K562 (cell line): ENCODE measurements around the gene SERPIND1. TPM values are rescaled to one million over a fixed set of nuclear protein-coding genes. Genes with fewer than 3 reads are reported as not detected.
A peak's percentile ranks its signal among the peaks of the same experiment; 100 is the strongest.

Experiments
- CEBPG ChIP-seq, 3 experiments: fragments of 200-800 bp in 1 of 3; sonication (Bioruptor generic) in 1 of 3; sonication (generic) in 1 of 3; formaldehyde crosslinking in 1 of 3; IDR thresholded peaks in 2 of 3; conservative IDR thresholded peaks in 1 of 3; 2 replicates each; pipeline versions ENCODE4 v1.6.1 to v1.8.0; 2016 to 2022; ENCODE audit warnings: missing compliant biosample characterization in 2 of 3, missing genetic modification characterization in 2 of 3, mild to moderate bottlenecking in 1 of 3, missing genetic modification reagents in 1 of 3
- GTF2F1 ChIP-seq: IDR thresholded peaks from 2 replicates; pipeline ENCODE4 v1.6.1; 2011; ENCODE audit warnings: low read depth, low read length, improper control_type of control experiment
- ILK ChIP-seq: fragments of 450-650 bp; IDR thresholded peaks from 2 replicates; pipeline ENCODE4 v1.6.1; 2016; ENCODE audit warnings: missing genetic modification characterization, low read depth, mild to moderate bottlenecking, missing compliant biosample characterization, moderate library complexity, borderline replicate concordance
- L3MBTL2 ChIP-seq: fragments of 450-650 bp; IDR thresholded peaks from 2 replicates; pipeline ENCODE4 v1.6.1; 2016; ENCODE audit warnings: mild to moderate bottlenecking, moderate library complexity
- NFE2 ChIP-seq: IDR thresholded peaks from 2 replicates; pipeline ENCODE4 v1.6.1; 2014; ENCODE audit warnings: antibody characterized with exemption, low read depth
- RBBP5 ChIP-seq: fragments of 200-600 bp; sonication (generic); IDR thresholded peaks from 2 replicates; pipeline ENCODE4 v1.6.1; 2012; ENCODE audit warnings: borderline replicate concordance, mild to moderate bottlenecking, low read length, control low read depth, inconsistent platforms; ENCODE audit not compliant: insufficient read depth, poor library complexity, severe bottlenecking
- SMARCE1 ChIP-seq: fragments of 450-650 bp; IDR thresholded peaks from 2 replicates; pipeline ENCODE4 v1.7.1; 2016; ENCODE audit warnings: mild to moderate bottlenecking
- TAF9B ChIP-seq: fragments of 450-650 bp; IDR thresholded peaks from 2 replicates; pipeline ENCODE4 v1.6.1; 2018; ENCODE audit warnings: mild to moderate bottlenecking; ENCODE audit not compliant: partially characterized antibody
- WHSC1 ChIP-seq: IDR thresholded peaks from one replicate; pipeline ENCODE4 v1.6.1; 2012; ENCODE audit warnings: low read length, control low read depth, inconsistent platforms
- ZNF133 ChIP-seq: fragments of 250-450 bp; sonication (Bioruptor Pico); IDR thresholded peaks from 2 replicates; pipeline ENCODE4 v1.4.0; 2020; ENCODE audit warnings: mild to moderate bottlenecking
- ZNF77 ChIP-seq: fragments of 250-450 bp; sonication (Bioruptor Pico); IDR thresholded peaks from 2 replicates; pipeline ENCODE4 v1.5.0; 2020
- polyA plus RNA-seq, 8 experiments: library from polyadenylated mRNA; depleted of rRNA in 4 of 8; stranded (reverse) in 5 of 8; unstranded in 3 of 8; fragments of >200 nt; fragmentation: Nextera tagmentation in 2 of 8; fragmentation: Illumina TruSeq in 1 of 8; extraction: Ambion mirVana in 2 of 8; extraction: Trizol in 1 of 8; gene quantifications; 2 replicates each; pipeline versions ENCODE4 v1.2.1 to v1.2.3, GENCODE V29; 2011 to 2014; ENCODE audit warnings: inconsistent platforms in 1 of 8, missing spikeins in 1 of 8
- total RNA-seq, 7 experiments: library from RNA; depleted of rRNA in 6 of 7; stranded (reverse); fragments of >200 nt in 6 of 7; fragmentation: Illumina TruSeq in 2 of 7; extraction: Trizol in 2 of 7; gene quantifications; 2 replicates each; pipeline versions ENCODE4 v1.2.1 to v1.2.3, GENCODE V29; 2011 to 2021; ENCODE audit warnings: low replicate concordance in 1 of 7
- TF ChIP-seq, protein P1 (sequence below): fragments of 200-400 bp; formaldehyde crosslinking; IDR thresholded peaks from 2 replicates; pipeline ENCODE4 v1.6.1; 2017; ENCODE audit warnings: mild to moderate bottlenecking, low read depth, low read length, moderate library complexity
- TF ChIP-seq, protein P2 (sequence below): fragments of 450-650 bp; IDR thresholded peaks from 2 replicates; pipeline ENCODE4 v1.6.1; 2017; ENCODE audit warnings: antibody characterized with exemption, mild to moderate bottlenecking
- TF ChIP-seq, protein P3 (sequence below): fragments of 250-450 bp; sonication (Bioruptor Pico); IDR thresholded peaks from 2 replicates; pipeline ENCODE4 v1.8.0; 2021; ENCODE audit warnings: moderate library complexity, mild to moderate bottlenecking, inconsistent platforms
- TF ChIP-seq, protein P4 (sequence below), 2 experiments: fragments of 450-650 bp; IDR thresholded peaks; 2 replicates each; pipeline ENCODE4 v1.6.1; 2016
- TF ChIP-seq, protein P5 (sequence below): sonication (generic); formaldehyde crosslinking; IDR thresholded peaks from 2 replicates; pipeline ENCODE4 v1.5.0; 2020; ENCODE audit warnings: missing genetic modification reagents
- TF ChIP-seq, protein P6 (sequence below): fragments of 250-450 bp; sonication (Bioruptor Pico); IDR thresholded peaks from 2 replicates; pipeline ENCODE4 v1.5.0; 2022; ENCODE audit warnings: mild to moderate bottlenecking

SERPIND1 gene
- total and polyA plus RNA-seq, 9 of the 15 experiments (the other 6 are each of a cell fraction or from before 2014, with no cell fraction given) = 0.04 to 0.11 (median 0.09) TPM; not detected in 6

DNA sequence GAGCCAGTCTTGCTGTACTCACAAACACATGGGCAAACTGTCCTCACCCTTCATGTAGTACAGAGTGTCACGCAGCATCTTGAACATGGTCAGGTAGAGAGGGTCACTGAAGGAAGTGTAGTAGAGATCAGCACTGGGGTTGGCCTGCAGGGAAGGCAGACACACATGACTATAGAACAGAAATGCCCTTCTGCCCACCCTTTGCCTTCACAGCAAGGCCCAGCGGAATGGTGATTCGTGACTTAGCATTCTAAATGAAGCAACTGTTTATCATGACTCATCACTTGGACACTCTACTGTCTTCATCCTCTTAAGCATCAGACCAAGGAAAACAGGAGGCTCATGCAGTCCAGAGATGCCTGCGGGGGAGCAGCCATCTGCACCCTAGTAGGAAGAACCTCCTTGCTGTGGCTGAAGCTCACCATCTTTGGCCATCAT is 33.4 kb downstream of the SERPIND1 start (continued):
- TF ChIP-seq, protein P1, sequence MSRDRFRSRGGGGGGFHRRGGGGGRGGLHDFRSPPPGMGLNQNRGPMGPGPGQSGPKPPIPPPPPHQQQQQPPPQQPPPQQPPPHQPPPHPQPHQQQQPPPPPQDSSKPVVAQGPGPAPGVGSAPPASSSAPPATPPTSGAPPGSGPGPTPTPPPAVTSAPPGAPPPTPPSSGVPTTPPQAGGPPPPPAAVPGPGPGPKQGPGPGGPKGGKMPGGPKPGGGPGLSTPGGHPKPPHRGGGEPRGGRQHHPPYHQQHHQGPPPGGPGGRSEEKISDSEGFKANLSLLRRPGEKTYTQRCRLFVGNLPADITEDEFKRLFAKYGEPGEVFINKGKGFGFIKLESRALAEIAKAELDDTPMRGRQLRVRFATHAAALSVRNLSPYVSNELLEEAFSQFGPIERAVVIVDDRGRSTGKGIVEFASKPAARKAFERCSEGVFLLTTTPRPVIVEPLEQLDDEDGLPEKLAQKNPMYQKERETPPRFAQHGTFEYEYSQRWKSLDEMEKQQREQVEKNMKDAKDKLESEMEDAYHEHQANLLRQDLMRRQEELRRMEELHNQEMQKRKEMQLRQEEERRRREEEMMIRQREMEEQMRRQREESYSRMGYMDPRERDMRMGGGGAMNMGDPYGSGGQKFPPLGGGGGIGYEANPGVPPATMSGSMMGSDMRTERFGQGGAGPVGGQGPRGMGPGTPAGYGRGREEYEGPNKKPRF = no peak
- TF ChIP-seq, protein P2, sequence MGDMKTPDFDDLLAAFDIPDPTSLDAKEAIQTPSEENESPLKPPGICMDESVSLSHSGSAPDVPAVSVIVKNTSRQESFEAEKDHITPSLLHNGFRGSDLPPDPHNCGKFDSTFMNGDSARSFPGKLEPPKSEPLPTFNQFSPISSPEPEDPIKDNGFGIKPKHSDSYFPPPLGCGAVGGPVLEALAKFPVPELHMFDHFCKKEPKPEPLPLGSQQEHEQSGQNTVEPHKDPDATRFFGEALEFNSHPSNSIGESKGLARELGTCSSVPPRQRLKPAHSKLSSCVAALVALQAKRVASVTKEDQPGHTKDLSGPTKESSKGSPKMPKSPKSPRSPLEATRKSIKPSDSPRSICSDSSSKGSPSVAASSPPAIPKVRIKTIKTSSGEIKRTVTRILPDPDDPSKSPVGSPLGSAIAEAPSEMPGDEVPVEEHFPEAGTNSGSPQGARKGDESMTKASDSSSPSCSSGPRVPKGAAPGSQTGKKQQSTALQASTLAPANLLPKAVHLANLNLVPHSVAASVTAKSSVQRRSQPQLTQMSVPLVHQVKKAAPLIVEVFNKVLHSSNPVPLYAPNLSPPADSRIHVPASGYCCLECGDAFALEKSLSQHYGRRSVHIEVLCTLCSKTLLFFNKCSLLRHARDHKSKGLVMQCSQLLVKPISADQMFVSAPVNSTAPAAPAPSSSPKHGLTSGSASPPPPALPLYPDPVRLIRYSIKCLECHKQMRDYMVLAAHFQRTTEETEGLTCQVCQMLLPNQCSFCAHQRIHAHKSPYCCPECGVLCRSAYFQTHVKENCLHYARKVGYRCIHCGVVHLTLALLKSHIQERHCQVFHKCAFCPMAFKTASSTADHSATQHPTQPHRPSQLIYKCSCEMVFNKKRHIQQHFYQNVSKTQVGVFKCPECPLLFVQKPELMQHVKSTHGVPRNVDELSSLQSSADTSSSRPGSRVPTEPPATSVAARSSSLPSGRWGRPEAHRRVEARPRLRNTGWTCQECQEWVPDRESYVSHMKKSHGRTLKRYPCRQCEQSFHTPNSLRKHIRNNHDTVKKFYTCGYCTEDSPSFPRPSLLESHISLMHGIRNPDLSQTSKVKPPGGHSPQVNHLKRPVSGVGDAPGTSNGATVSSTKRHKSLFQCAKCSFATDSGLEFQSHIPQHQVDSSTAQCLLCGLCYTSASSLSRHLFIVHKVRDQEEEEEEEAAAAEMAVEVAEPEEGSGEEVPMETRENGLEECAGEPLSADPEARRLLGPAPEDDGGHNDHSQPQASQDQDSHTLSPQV = peak; percentile 89
- TF ChIP-seq, protein P3, sequence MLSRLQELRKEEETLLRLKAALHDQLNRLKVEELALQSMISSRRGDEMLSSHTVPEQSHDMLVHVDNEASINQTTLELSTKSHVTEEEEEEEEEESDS (CRISPR knock-in tag) = no peak
- TF ChIP-seq ZNF77 (CRISPR knock-in tag) = no peak
- TF ChIP-seq RBBP5 = peak; percentile 24
- peak; percentile 98 for TF ChIP-seq WHSC1
- no peak for TF ChIP-seq TAF9B
- no peak for TF ChIP-seq L3MBTL2
- TF ChIP-seq NFE2 = peak; percentile 91
- TF ChIP-seq, protein P4, sequence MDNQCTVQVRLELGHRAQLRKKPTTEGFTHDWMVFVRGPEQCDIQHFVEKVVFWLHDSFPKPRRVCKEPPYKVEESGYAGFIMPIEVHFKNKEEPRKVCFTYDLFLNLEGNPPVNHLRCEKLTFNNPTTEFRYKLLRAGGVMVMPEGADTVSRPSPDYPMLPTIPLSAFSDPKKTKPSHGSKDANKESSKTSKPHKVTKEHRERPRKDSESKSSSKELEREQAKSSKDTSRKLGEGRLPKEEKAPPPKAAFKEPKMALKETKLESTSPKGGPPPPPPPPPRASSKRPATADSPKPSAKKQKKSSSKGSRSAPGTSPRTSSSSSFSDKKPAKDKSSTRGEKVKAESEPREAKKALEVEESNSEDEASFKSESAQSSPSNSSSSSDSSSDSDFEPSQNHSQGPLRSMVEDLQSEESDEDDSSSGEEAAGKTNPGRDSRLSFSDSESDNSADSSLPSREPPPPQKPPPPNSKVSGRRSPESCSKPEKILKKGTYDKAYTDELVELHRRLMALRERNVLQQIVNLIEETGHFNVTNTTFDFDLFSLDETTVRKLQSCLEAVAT (IDR thresholded peaks at IDR 0.05) = peak in 1 of 2 experiments; percentile 57; a peak in 2 of 4 replicates
- TF ChIP-seq GTF2F1 = no peak
- TF ChIP-seq SMARCE1 = peak; percentile 66; the same call in 1 of the 2 replicates
- TF ChIP-seq ILK = no peak
- TF ChIP-seq, protein P5, sequence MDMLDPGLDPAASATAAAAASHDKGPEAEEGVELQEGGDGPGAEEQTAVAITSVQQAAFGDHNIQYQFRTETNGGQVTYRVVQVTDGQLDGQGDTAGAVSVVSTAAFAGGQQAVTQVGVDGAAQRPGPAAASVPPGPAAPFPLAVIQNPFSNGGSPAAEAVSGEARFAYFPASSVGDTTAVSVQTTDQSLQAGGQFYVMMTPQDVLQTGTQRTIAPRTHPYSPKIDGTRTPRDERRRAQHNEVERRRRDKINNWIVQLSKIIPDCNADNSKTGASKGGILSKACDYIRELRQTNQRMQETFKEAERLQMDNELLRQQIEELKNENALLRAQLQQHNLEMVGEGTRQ (CRISPR knock-in tag) = no peak
- TF ChIP-seq, protein P6, sequence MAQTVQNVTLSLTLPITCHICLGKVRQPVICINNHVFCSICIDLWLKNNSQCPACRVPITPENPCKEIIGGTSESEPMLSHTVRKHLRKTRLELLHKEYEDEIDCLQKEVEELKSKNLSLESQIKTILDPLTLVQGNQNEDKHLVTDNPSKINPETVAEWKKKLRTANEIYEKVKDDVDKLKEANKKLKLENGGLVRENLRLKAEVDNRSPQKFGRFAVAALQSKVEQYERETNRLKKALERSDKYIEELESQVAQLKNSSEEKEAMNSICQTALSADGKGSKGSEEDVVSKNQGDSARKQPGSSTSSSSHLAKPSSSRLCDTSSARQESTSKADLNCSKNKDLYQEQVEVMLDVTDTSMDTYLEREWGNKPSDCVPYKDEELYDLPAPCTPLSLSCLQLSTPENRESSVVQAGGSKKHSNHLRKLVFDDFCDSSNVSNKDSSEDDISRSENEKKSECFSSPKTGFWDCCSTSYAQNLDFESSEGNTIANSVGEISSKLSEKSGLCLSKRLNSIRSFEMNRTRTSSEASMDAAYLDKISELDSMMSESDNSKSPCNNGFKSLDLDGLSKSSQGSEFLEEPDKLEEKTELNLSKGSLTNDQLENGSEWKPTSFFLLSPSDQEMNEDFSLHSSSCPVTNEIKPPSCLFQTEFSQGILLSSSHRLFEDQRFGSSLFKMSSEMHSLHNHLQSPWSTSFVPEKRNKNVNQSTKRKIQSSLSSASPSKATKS (CRISPR knock-in tag) = no peak
- TF ChIP-seq ZNF133 (CRISPR knock-in tag) = no peak
- TF ChIP-seq CEBPG (CRISPR knock-in tag; IDR thresholded peaks at IDR 0.05) = peak; percentile 70; the same call in 1 of the 2 replicates
- peak; percentile 84 to 87 for TF ChIP-seq CEBPG (tag; conservative IDR thresholded peaks at IDR 0.05 in 1 of 2, IDR thresholded peaks at IDR 0.05 in 1 of 2)
